ENCODE measurements around the gene ZBTB7C. TPM values are rescaled to one million over a fixed set of nuclear protein-coding genes. Genes with fewer than 3 reads are reported as not detected.

ZBTB7C gene
- total RNA-seq, 1 donor from 2014 or later, result 0.15 TPM

DNA sequence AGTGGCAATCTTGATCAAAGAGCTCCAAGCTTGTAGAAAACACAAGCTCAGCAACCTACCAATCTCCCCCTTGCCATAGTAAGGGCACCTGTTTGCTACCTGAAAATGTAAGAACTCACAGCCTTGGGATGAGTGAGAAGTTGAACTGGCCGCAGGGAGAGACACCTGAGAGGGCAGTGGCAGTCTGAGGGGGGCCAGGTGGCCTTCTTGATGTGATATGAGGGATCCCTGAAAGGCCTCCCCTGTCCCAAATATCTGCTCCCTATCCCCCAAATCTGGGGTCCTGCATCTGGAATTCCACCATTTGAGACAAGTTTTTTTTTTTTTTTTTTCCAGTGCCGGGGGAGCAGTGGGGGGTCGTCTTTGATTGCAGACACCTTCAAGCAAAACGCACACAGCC is 248.6 kb downstream of the ZBTB7C start:
- no peak overlapping the region for H3K27ac Mint-ChIP-seq
- Histone ChIP-seq H3K4me3 (no peak overlapping the region), H3K27ac (no peak overlapping the region), H3K36me3 (no peaks in the 10 kb centered on the region), H3K79me2 (ENCODE audit: low read depth) (no peaks in the 10 kb centered on the region), H3K27me3 (peaks cover 44% of the 10 kb centered on the region), H3K9me3 (ENCODE audit: low read depth) (no peaks in the 10 kb centered on the region), H3F3A (ENCODE audit: low read depth) (peaks cover 16% of the 10 kb centered on the region), H2AFZ (replicated peaks) (no peak overlapping the region), H3K4me2 (peak overlapping the region; percentile 88), H3K4me1 (peaks cover 25% of the 10 kb centered on the region), H4K20me1 (ENCODE audit: low read depth) (no peaks in the 10 kb centered on the region), H3K9ac (no peak overlapping the region)
- peaks cover 38% of the 10 kb centered on the region for H3K4me1 Mint-ChIP-seq
- H3K9me3 Mint-ChIP-seq, result no peaks in the 10 kb centered on the region
- H3K27me3 Mint-ChIP-seq (ENCODE audit: insufficient read depth, low read depth), result peaks cover 18% of the 10 kb centered on the region
- no peak for DNase-seq (ENCODE audit: low spot score)
- H3K36me3 Mint-ChIP-seq, result no peaks in the 10 kb centered on the region
- H3K4me3 Mint-ChIP-seq, result peak overlapping the region; percentile 83
- TF ChIP-seq EZH2phosphoT487 (IDR thresholded peaks at IDR 0.05), result no peak

DNA sequence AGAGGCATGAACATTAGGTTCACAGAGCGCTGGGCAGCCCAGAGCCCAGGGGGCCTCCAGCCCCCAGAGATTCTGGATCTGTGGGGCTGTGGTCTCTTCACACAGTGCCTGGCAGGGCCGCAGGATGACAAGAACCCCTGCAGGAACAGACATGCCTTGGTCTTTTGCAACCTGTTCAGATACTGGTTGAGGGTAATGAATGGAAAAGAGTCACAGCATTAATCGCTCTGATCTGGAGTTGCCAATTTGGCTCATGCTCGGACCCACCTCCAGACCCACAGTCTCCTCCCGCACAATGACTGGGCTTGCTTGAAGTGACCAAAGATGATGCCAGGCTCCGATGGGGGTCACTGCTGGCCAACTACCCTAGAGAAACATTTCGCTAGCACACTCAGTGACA is 249.4 kb downstream of the ZBTB7C start:
- no peak for DNase-seq (ENCODE audit: low spot score)
- no peak overlapping the region for H3K9ac ChIP-seq
- H3K36me3 Mint-ChIP-seq, result no peaks in the 10 kb centered on the region
- H3K27me3 ChIP-seq, result peaks cover 44% of the 10 kb centered on the region
- no peak overlapping the region for H3K27ac ChIP-seq
- H3K36me3 ChIP-seq, result no peaks in the 10 kb centered on the region
- H3K4me1 ChIP-seq, result peaks cover 25% of the 10 kb centered on the region
- H3K4me3 ChIP-seq, result no peak overlapping the region
- no peaks in the 10 kb centered on the region for H3K9me3 Mint-ChIP-seq
- H3K9me3 ChIP-seq (ENCODE audit: low read depth), result no peaks in the 10 kb centered on the region
- H3K4me2 ChIP-seq, result no peak overlapping the region
- no peak overlapping the region for H3K4me3 Mint-ChIP-seq
- H3K4me1 Mint-ChIP-seq, result peaks cover 30% of the 10 kb centered on the region
- H3K79me2 ChIP-seq (ENCODE audit: low read depth), result no peaks in the 10 kb centered on the region
- TF ChIP-seq EZH2phosphoT487 (IDR thresholded peaks at IDR 0.05), result no peak
- TF ChIP-seq EZH2 (IDR thresholded peaks at IDR 0.05), result no peak
- TF ChIP-seq, protein P1, sequence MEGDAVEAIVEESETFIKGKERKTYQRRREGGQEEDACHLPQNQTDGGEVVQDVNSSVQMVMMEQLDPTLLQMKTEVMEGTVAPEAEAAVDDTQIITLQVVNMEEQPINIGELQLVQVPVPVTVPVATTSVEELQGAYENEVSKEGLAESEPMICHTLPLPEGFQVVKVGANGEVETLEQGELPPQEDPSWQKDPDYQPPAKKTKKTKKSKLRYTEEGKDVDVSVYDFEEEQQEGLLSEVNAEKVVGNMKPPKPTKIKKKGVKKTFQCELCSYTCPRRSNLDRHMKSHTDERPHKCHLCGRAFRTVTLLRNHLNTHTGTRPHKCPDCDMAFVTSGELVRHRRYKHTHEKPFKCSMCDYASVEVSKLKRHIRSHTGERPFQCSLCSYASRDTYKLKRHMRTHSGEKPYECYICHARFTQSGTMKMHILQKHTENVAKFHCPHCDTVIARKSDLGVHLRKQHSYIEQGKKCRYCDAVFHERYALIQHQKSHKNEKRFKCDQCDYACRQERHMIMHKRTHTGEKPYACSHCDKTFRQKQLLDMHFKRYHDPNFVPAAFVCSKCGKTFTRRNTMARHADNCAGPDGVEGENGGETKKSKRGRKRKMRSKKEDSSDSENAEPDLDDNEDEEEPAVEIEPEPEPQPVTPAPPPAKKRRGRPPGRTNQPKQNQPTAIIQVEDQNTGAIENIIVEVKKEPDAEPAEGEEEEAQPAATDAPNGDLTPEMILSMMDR (IDR thresholded peaks at IDR 0.05), result no peak
- no peak overlapping the region for H2AFZ ChIP-seq (replicated peaks)
- H3K27ac Mint-ChIP-seq, result no peak overlapping the region
- H3K27me3 Mint-ChIP-seq (ENCODE audit: insufficient read depth, low read depth), result peaks cover 18% of the 10 kb centered on the region
- no peaks in the 10 kb centered on the region for H4K20me1 ChIP-seq (ENCODE audit: low read depth)
- peaks cover 16% of the 10 kb centered on the region for H3F3A ChIP-seq (ENCODE audit: low read depth)

DNA sequence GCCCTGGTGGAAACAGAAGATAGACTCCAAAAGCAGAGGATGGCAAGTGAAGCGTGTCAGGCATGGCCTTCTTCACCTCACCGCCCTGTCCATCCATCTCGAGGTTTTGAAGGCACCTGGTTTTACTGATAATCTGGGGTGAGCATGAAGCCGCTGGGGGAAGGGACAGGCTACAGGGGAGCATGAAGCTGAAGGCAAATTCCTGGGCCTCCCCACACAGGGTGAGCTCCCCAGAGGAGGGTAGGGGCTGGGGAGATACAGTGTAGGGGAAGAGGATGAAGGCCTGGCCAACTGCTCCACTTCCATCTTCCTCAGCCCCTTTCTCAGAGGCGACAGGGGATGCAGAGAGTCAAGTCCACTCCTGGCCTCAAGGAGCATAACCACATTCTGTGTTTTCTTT is 250.5 kb downstream of the ZBTB7C start:
- peaks cover 16% of the 10 kb centered on the region for H3F3A ChIP-seq (ENCODE audit: low read depth)
- Mint-ChIP-seq H3K36me3 (no peaks in the 10 kb centered on the region), H3K4me1 (peaks cover 20% of the 10 kb centered on the region), H3K27ac (no peak overlapping the region), H3K27me3 (ENCODE audit: insufficient read depth, low read depth) (peaks cover 18% of the 10 kb centered on the region), H3K4me3 (no peak overlapping the region), H3K9me3 (no peaks in the 10 kb centered on the region)
- H3K27me3 ChIP-seq, result peaks cover 44% of the 10 kb centered on the region
- H4K20me1 ChIP-seq (ENCODE audit: low read depth), result no peaks in the 10 kb centered on the region
- H3K27ac ChIP-seq, result no peak overlapping the region
- TF ChIP-seq EZH2 (IDR thresholded peaks at IDR 0.05), result no peak
- TF ChIP-seq, protein P1 (IDR thresholded peaks at IDR 0.05), result no peak
- TF ChIP-seq EZH2phosphoT487 (IDR thresholded peaks at IDR 0.05), result no peak
- no peaks in the 10 kb centered on the region for H3K79me2 ChIP-seq (ENCODE audit: low read depth)
- no peaks in the 10 kb centered on the region for H3K36me3 ChIP-seq
- H3K9me3 ChIP-seq (ENCODE audit: low read depth), result no peaks in the 10 kb centered on the region
- no peak overlapping the region for H2AFZ ChIP-seq (replicated peaks)
- no peak overlapping the region for H3K4me2 ChIP-seq
- H3K4me1 ChIP-seq, result peaks cover 22% of the 10 kb centered on the region
- DNase-seq (ENCODE audit: low spot score), result no peak
- no peak overlapping the region for H3K4me3 ChIP-seq
- no peak overlapping the region for H3K9ac ChIP-seq

DNA sequence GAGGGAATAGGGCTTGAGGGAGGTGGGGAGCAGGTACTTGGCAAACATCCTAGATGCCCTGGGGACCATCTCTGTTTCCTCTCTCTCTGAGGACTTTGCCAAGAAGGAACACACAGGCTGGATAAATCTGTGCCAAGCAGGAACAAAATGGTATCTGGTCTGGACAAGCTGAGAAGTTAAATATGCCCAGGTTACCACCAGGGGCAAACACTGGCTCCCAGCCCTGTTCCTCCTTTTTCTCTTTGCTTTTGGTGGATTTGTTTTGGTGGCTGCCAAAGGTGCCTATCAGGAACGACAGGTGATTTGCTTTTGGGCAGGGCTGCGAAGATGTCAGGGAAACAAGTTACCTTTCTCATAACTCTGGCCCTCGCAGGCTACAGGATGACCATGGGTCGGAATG is 251.2 kb downstream of the ZBTB7C start:
- Histone ChIP-seq H3K4me1 (peaks cover 14% of the 10 kb centered on the region), H3K4me3 (no peak overlapping the region), H3K9me3 (ENCODE audit: low read depth) (no peaks in the 10 kb centered on the region), H3K36me3 (no peaks in the 10 kb centered on the region), H3K27ac (no peak overlapping the region), H3K9ac (no peak overlapping the region), H3K4me2 (no peak overlapping the region), H4K20me1 (ENCODE audit: low read depth) (no peaks in the 10 kb centered on the region), H2AFZ (replicated peaks) (no peak overlapping the region), H3F3A (ENCODE audit: low read depth) (peaks cover 9% of the 10 kb centered on the region), H3K79me2 (ENCODE audit: low read depth) (no peaks in the 10 kb centered on the region), H3K27me3 (peaks cover 44% of the 10 kb centered on the region)
- TF ChIP-seq, protein P1 (IDR thresholded peaks at IDR 0.05), result no peak
- no peak for TF ChIP-seq EZH2phosphoT487 (IDR thresholded peaks at IDR 0.05)
- no peak for TF ChIP-seq EZH2 (IDR thresholded peaks at IDR 0.05)
- Mint-ChIP-seq H3K4me1 (peaks cover 15% of the 10 kb centered on the region), H3K4me3 (no peak overlapping the region), H3K9me3 (no peaks in the 10 kb centered on the region), H3K27ac (no peak overlapping the region), H3K27me3 (ENCODE audit: insufficient read depth, low read depth) (peaks cover 16% of the 10 kb centered on the region), H3K36me3 (no peaks in the 10 kb centered on the region)
- no peak for DNase-seq (ENCODE audit: low spot score)
